ENCODE data around the gene JMJD4.
A peak's percentile ranks its signal among the peaks of the same experiment; 100 is the strongest.

The JMJD4 gene

GRCh38 chr1:227759341-227760300 is 24.5 kb upstream of the JMJD4 start:
- H3K4me3 ChIP-seq (ENCODE audit: low read length): peak overlapping the region; percentile 3
- no peaks in the 10 kb centered on the region for H3K9me3 ChIP-seq (ENCODE audit: control insufficient read depth, low read length)
- no peak overlapping the region for H3K9ac ChIP-seq (ENCODE audit: low read length)
- peaks cover 27% of the 10 kb centered on the region for H3K4me1 ChIP-seq (ENCODE audit: control insufficient read depth, insufficient read depth, low read length)
- no peaks in the 10 kb centered on the region for H3K36me3 ChIP-seq (ENCODE audit: control insufficient read depth, insufficient read depth, low read length, severe bottlenecking)
- H3K27me3 ChIP-seq (replicated peaks; ENCODE audit: control insufficient read depth, insufficient read depth, low read length): no peaks in the 10 kb centered on the region
- peak; percentile 98 for DNase-seq (ENCODE audit: low read depth)

DNA sequence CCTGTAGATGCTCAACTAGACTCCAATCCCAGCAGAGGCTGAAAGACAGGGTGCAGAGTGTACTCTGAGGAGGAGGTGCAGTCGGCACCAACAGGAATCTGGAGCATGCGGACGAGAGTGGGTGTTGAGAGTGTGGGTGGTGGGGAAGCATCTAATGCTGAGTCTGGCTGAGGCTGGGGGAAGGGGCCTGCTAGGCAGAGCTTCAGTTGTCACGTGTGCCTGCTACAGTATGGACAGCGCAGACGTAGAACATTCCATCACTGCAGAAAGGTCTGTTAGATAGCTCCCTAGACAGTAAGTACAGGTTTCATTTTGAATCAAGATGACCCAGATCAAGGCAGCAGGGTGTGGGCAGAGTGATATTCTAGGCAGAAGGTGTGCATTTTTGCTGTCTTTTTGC is 23.3 kb upstream of the JMJD4 start:
- no peaks in the 10 kb centered on the region for H3K9me3 ChIP-seq (ENCODE audit: control insufficient read depth, low read length)
- no peaks in the 10 kb centered on the region for H3K36me3 ChIP-seq (ENCODE audit: control insufficient read depth, insufficient read depth, low read length, severe bottlenecking)

GRCh38 chr1:227757781-227758180 is 22.7 kb upstream of the JMJD4 start:
- Histone ChIP-seq H3K4me3 (ENCODE audit: low read length) (no peak overlapping the region), H3K9me3 (ENCODE audit: control insufficient read depth, low read length) (no peaks in the 10 kb centered on the region), H3K36me3 (ENCODE audit: control insufficient read depth, insufficient read depth, low read length, severe bottlenecking) (no peaks in the 10 kb centered on the region), H3K4me1 (ENCODE audit: control insufficient read depth, insufficient read depth, low read length) (peaks cover 34% of the 10 kb centered on the region), H3K27me3 (replicated peaks; ENCODE audit: control insufficient read depth, insufficient read depth, low read length) (no peaks in the 10 kb centered on the region), H3K9ac (ENCODE audit: low read length) (no peak overlapping the region)
- DNase-seq (ENCODE audit: low read depth): no peak

More for the DNA sequence above, 23.3 kb upstream of the JMJD4 start:
- no peak for DNase-seq (ENCODE audit: low read depth)
- H3K27me3 ChIP-seq (replicated peaks; ENCODE audit: control insufficient read depth, insufficient read depth, low read length): no peaks in the 10 kb centered on the region
- H3K9ac ChIP-seq (ENCODE audit: low read length): no peak overlapping the region
- H3K4me1 ChIP-seq (ENCODE audit: control insufficient read depth, insufficient read depth, low read length): peaks cover 34% of the 10 kb centered on the region
- no peak overlapping the region for H3K4me3 ChIP-seq (ENCODE audit: low read length)

DNA sequence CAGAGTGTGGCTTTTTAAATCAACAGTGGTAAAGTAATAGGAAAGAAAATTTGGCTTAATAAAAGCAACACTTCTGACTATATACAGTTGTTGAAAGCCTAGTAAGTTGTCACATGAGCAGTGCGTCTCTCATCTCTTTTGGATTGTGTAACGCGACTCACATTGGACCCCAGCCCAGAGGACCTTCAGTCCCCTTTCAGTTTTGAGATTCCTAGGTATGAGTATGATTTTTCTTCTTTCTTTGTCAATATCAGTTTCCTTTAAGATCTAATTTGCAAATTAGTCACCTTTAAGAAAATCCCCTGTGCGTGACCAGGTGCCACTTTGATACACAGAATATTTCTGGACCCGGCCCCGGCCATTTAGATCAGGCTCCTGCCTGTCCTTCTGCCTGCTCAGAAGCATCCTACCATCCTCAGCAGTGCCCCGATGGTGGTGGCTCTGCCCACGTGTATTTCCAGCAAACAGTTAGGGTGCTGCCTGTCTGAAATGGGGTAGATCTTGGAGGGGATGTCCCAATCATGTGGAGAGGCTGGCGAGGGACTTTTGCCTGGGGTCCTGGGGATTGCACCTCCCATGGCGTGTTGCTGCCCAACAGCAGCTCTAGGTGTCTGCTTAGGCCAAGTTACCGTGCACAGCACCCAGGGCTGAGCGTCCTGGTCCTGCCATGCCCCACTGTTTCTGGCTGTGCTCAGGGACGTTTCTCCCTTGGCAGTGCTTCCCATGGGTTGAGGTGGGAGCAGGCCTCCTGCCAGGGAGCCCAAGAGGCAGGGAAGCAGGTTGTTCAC is 21.3 kb upstream of the JMJD4 start:
- Histone ChIP-seq H3K4me1 (ENCODE audit: control insufficient read depth, insufficient read depth, low read length) (peaks cover 30% of the 10 kb centered on the region), H3K9me3 (ENCODE audit: control insufficient read depth, low read length) (no peaks in the 10 kb centered on the region), H3K9ac (ENCODE audit: low read length) (no peak overlapping the region), H3K4me3 (ENCODE audit: low read length) (no peak overlapping the region), H3K27me3 (replicated peaks; ENCODE audit: control insufficient read depth, insufficient read depth, low read length) (no peaks in the 10 kb centered on the region), H3K36me3 (ENCODE audit: control insufficient read depth, insufficient read depth, low read length, severe bottlenecking) (no peaks in the 10 kb centered on the region)
- DNase-seq (ENCODE audit: low read depth): no peak

- Histone ChIP-seq H3K4me1 (ENCODE audit: control insufficient read depth, insufficient read depth, low read length) (peaks cover 28% of the 10 kb centered on the region), H3K27me3 (replicated peaks; ENCODE audit: control insufficient read depth, insufficient read depth, low read length) (no peaks in the 10 kb centered on the region), H3K4me3 (ENCODE audit: low read length) (no peak overlapping the region), H3K9me3 (ENCODE audit: control insufficient read depth, low read length) (no peaks in the 10 kb centered on the region), H3K36me3 (ENCODE audit: control insufficient read depth, insufficient read depth, low read length, severe bottlenecking) (no peaks in the 10 kb centered on the region), H3K9ac (ENCODE audit: low read length) (no peak overlapping the region)
- no peak for DNase-seq (ENCODE audit: low read depth)
Measured at GRCh38 chr1:227754958-227755357, 19.9 kb upstream of the JMJD4 start.

GRCh38 chr1:227753999-227754711 is 19.1 kb upstream of the JMJD4 start:
- no peak overlapping the region for H3K4me3 ChIP-seq (ENCODE audit: low read length)
- DNase-seq (ENCODE audit: low read depth): peak; percentile 25
- no peaks in the 10 kb centered on the region for H3K9me3 ChIP-seq (ENCODE audit: control insufficient read depth, low read length)
- H3K27me3 ChIP-seq (replicated peaks; ENCODE audit: control insufficient read depth, insufficient read depth, low read length): no peaks in the 10 kb centered on the region
- H3K9ac ChIP-seq (ENCODE audit: low read length): no peak overlapping the region
- H3K36me3 ChIP-seq (ENCODE audit: control insufficient read depth, insufficient read depth, low read length, severe bottlenecking): no peaks in the 10 kb centered on the region
- H3K4me1 ChIP-seq (ENCODE audit: control insufficient read depth, insufficient read depth, low read length): peaks cover 21% of the 10 kb centered on the region

- peaks cover 8% of the 10 kb centered on the region for H3K36me3 ChIP-seq (ENCODE audit: control insufficient read depth, insufficient read depth, low read length, severe bottlenecking)
- DNase-seq (ENCODE audit: low read depth): no peak
- peaks cover 14% of the 10 kb centered on the region for H3K4me1 ChIP-seq (ENCODE audit: control insufficient read depth, insufficient read depth, low read length)
- no peaks in the 10 kb centered on the region for H3K27me3 ChIP-seq (replicated peaks; ENCODE audit: control insufficient read depth, insufficient read depth, low read length)
- H3K9ac ChIP-seq (ENCODE audit: low read length): no peak overlapping the region
- no peak overlapping the region for H3K4me3 ChIP-seq (ENCODE audit: low read length)
- no peaks in the 10 kb centered on the region for H3K9me3 ChIP-seq (ENCODE audit: control insufficient read depth, low read length)
Measured at GRCh38 chr1:227749916-227750710, 15.0 kb upstream of the JMJD4 start.

GRCh38 chr1:227749225-227749624 is 14.1 kb upstream of the JMJD4 start:
- no peak for DNase-seq (ENCODE audit: low read depth)
- no peak overlapping the region for H3K4me3 ChIP-seq (ENCODE audit: low read length)
- no peak overlapping the region for H3K9ac ChIP-seq (ENCODE audit: low read length)
- no peaks in the 10 kb centered on the region for H3K9me3 ChIP-seq (ENCODE audit: control insufficient read depth, low read length)
- no peaks in the 10 kb centered on the region for H3K27me3 ChIP-seq (replicated peaks; ENCODE audit: control insufficient read depth, insufficient read depth, low read length)
- H3K36me3 ChIP-seq (ENCODE audit: control insufficient read depth, insufficient read depth, low read length, severe bottlenecking): peaks cover 8% of the 10 kb centered on the region
- peaks cover 13% of the 10 kb centered on the region for H3K4me1 ChIP-seq (ENCODE audit: control insufficient read depth, insufficient read depth, low read length)

GRCh38 chr1:227748496-227749182 is 13.5 kb upstream of the JMJD4 start:
- Histone ChIP-seq H3K4me1 (ENCODE audit: control insufficient read depth, insufficient read depth, low read length) (peaks cover 8% of the 10 kb centered on the region), H3K9ac (ENCODE audit: low read length) (no peak overlapping the region), H3K27me3 (replicated peaks; ENCODE audit: control insufficient read depth, insufficient read depth, low read length) (no peaks in the 10 kb centered on the region), H3K4me3 (ENCODE audit: low read length) (no peak overlapping the region), H3K9me3 (ENCODE audit: control insufficient read depth, low read length) (no peaks in the 10 kb centered on the region), H3K36me3 (ENCODE audit: control insufficient read depth, insufficient read depth, low read length, severe bottlenecking) (peaks cover 8% of the 10 kb centered on the region)
- DNase-seq (ENCODE audit: low read depth): no peak

DNA sequence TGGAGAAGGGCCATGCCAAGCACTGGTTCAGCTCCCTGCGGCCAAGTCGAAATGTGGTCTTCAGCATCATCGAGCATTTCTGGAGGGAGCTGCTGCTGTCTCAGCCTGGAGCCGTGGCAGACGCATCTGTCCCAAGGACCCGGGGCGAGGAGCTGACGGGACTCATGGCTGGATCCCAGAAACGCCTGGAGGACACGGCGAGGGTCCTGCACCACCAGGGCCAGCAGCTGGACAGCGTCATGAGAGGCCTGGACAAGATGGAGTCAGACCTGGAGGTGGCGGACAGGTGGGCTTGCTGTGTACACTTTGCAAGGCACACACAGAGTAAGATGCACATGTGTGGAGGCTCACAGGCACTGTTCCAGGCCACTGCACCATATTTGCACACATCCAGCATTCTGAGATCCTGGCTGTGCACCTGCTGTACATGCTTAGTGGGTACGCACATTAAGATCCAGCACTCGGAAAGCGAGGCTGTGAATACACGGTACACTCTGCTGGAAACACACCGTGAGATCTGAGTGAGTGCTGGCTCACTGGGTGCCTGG is 12.9 kb upstream of the JMJD4 start:
- H3K36me3 ChIP-seq (ENCODE audit: control insufficient read depth, insufficient read depth, low read length, severe bottlenecking): peaks cover 8% of the 10 kb centered on the region
- no peak for DNase-seq (ENCODE audit: low read depth)

More for the DNA sequence above, 12.9 kb upstream of the JMJD4 start:
- no peak overlapping the region for H3K9ac ChIP-seq (ENCODE audit: low read length)
- H3K4me1 ChIP-seq (ENCODE audit: control insufficient read depth, insufficient read depth, low read length): peaks cover 7% of the 10 kb centered on the region
- no peak overlapping the region for H3K4me3 ChIP-seq (ENCODE audit: low read length)
- no peaks in the 10 kb centered on the region for H3K27me3 ChIP-seq (replicated peaks; ENCODE audit: control insufficient read depth, insufficient read depth, low read length)
- no peaks in the 10 kb centered on the region for H3K9me3 ChIP-seq (ENCODE audit: control insufficient read depth, low read length)
